ENCODE measurements around the gene PTPRC. TPM values are rescaled to one million over a fixed set of nuclear protein-coding genes. Genes with fewer than 3 reads are reported as not detected.

PTPRC gene
- total RNA-seq, 1 donor from 2014 or later: 62.8 TPM

- intact Hi-C loops (cut with DNase I): no loop called here
- ATAC-seq (peak; percentile 62), DNase-seq (ENCODE audit: low spot score) (no peak)
Measured at GRCh38 chr1:198664068-198664788, 25.4 kb downstream of the PTPRC start.

- no peak for ATAC-seq
- no peak for DNase-seq (ENCODE audit: low spot score)
- intact Hi-C loops (cut with DNase I): no loop called here
Measured at GRCh38 chr1:198667186-198667585, 28.3 kb downstream of the PTPRC start.

- DNase-seq (ENCODE audit: low spot score): no peak
- intact Hi-C loops (cut with DNase I): no loop called here
- ATAC-seq: no peak
Measured at GRCh38 chr1:198667807-198668206, 29.0 kb downstream of the PTPRC start.

GRCh38 chr1:198669023-198669698, 30.3 kb downstream of the PTPRC start:
- DNase-seq (ENCODE audit: low spot score) (no peak), ATAC-seq (no peak)
- intact Hi-C loops (cut with DNase I): no loop called here

GRCh38 chr1:198669771-198670170, 30.9 kb downstream of the PTPRC start:
- intact Hi-C loops (cut with DNase I): no loop called here
- ATAC-seq: no peak
- no peak for DNase-seq (ENCODE audit: low spot score)

GRCh38 chr1:198671136-198671535, 32.3 kb downstream of the PTPRC start:
- ATAC-seq: no peak
- DNase-seq (ENCODE audit: low spot score): no peak
- intact Hi-C loops (cut with DNase I): no loop called here

- DNase-seq (ENCODE audit: low spot score): no peak
- intact Hi-C loops (cut with DNase I): no loop called here
- no peak for ATAC-seq
Measured at GRCh38 chr1:198672124-198672523, 33.3 kb downstream of the PTPRC start.

GRCh38 chr1:198674009-198674408, 35.2 kb downstream of the PTPRC start:
- intact Hi-C loops (cut with DNase I): no loop called here

GRCh38 chr1:198676253-198676652, 37.4 kb downstream of the PTPRC start:
- DNase-seq (ENCODE audit: low spot score) (no peak), ATAC-seq (no peak)
- intact Hi-C loops (cut with DNase I): no loop called here

More at GRCh38 chr1:198674009-198674408, 35.2 kb downstream of the PTPRC start:
- no peak for ATAC-seq
- no peak for DNase-seq (ENCODE audit: low spot score)

GRCh38 chr1:198677027-198677426, 38.2 kb downstream of the PTPRC start:
- ATAC-seq: no peak
- intact Hi-C loops (cut with DNase I): no loop called here
- no peak for DNase-seq (ENCODE audit: low spot score)

- DNase-seq (ENCODE audit: low spot score) (no peak), ATAC-seq (no peak)
- intact Hi-C loops (cut with DNase I): no loop called here
Measured at GRCh38 chr1:198677871-198678270, 39.0 kb downstream of the PTPRC start.

GRCh38 chr1:198678301-198678836, 39.5 kb downstream of the PTPRC start:
- DNase-seq (ENCODE audit: low spot score) (no peak), ATAC-seq (no peak)
- intact Hi-C loops (cut with DNase I): no loop called here

GRCh38 chr1:198678901-198679329, 40.1 kb downstream of the PTPRC start:
- intact Hi-C loops (cut with DNase I): no loop called here
- DNase-seq (ENCODE audit: low spot score): no peak
- ATAC-seq: no peak

GRCh38 chr1:198679535-198680173, 40.8 kb downstream of the PTPRC start:
- DNase-seq (ENCODE audit: low spot score) (no peak), ATAC-seq (peak; percentile 16)
- intact Hi-C loops (cut with DNase I): no loop called here

- DNase-seq (ENCODE audit: low spot score) (no peak), ATAC-seq (no peak)
- intact Hi-C loops (cut with DNase I): no loop called here
Measured at GRCh38 chr1:198680174-198680875, 41.5 kb downstream of the PTPRC start.

- DNase-seq (ENCODE audit: low spot score): no peak
- no peak for ATAC-seq
- intact Hi-C loops (cut with DNase I): no loop called here
Measured at GRCh38 chr1:198681252-198681651, 42.4 kb downstream of the PTPRC start.

- peak; percentile 68 for DNase-seq (ENCODE audit: low spot score)
- peak; percentile 96 for ATAC-seq
- intact Hi-C loops (cut with DNase I): no loop called here
Measured at GRCh38 chr1:198681831-198682759, 43.3 kb downstream of the PTPRC start.

GRCh38 chr1:198682850-198683249, 44.0 kb downstream of the PTPRC start:
- intact Hi-C loops (cut with DNase I): no loop called here
- ATAC-seq: no peak
- DNase-seq (ENCODE audit: low spot score): no peak

All from sciatic nerve (tissue), 2 donors.